Measurements from ENCODE around the gene SH3RF2.

The SH3RF2 gene

GRCh38 chr5:145937432-145938250 lies 1.3 kb downstream of the SH3RF2 start:
- Histone ChIP-seq H3K36me3 (ENCODE audit: insufficient read depth) (no peaks in the 10 kb centered on the region), H3K9ac (no peak overlapping the region), H4K20me1 (ENCODE audit: insufficient read depth) (no peaks in the 10 kb centered on the region), H2AFZ (ENCODE audit: low read depth) (no peak overlapping the region), H3K79me2 (ENCODE audit: insufficient read depth, low read depth) (no peaks in the 10 kb centered on the region), H3K4me2 (no peak overlapping the region), H3K4me3 (IDR thresholded peaks at IDR 0.05; ENCODE audit: insufficient read depth, low read depth, low read length) (no peak overlapping the region), H3K27ac (no peak overlapping the region), H3K4me1 (ENCODE audit: low read depth, poor library complexity, severe bottlenecking) (peaks cover 7% of the 10 kb centered on the region), H3K27me3 (ENCODE audit: insufficient read depth, low read depth) (no peaks in the 10 kb centered on the region)
- no peak for TF ChIP-seq CTCF (conservative IDR thresholded peaks at IDR 0.05; ENCODE audit: low read depth, low read length)

GRCh38 chr5:145938776-145939539 lies 2.6 kb downstream of the SH3RF2 start:
- Histone ChIP-seq H2AFZ (ENCODE audit: low read depth) (no peak overlapping the region), H3K4me1 (ENCODE audit: low read depth, poor library complexity, severe bottlenecking) (peaks cover 20% of the 10 kb centered on the region), H3K9ac (no peak overlapping the region), H3K27me3 (ENCODE audit: insufficient read depth, low read depth) (no peaks in the 10 kb centered on the region), H3K36me3 (ENCODE audit: insufficient read depth) (no peaks in the 10 kb centered on the region), H3K4me3 (IDR thresholded peaks at IDR 0.05; ENCODE audit: insufficient read depth, low read depth, low read length) (no peak overlapping the region), H3K79me2 (ENCODE audit: insufficient read depth, low read depth) (no peaks in the 10 kb centered on the region), H4K20me1 (ENCODE audit: insufficient read depth) (no peaks in the 10 kb centered on the region), H3K4me2 (no peak overlapping the region), H3K27ac (no peak overlapping the region)
- no peak for TF ChIP-seq CTCF (conservative IDR thresholded peaks at IDR 0.05; ENCODE audit: low read depth, low read length)

GRCh38 chr5:145939540-145940065 lies 3.2 kb downstream of the SH3RF2 start:
- no peaks in the 10 kb centered on the region for H4K20me1 ChIP-seq (ENCODE audit: insufficient read depth)
- peaks cover 27% of the 10 kb centered on the region for H3K4me1 ChIP-seq (ENCODE audit: low read depth, poor library complexity, severe bottlenecking)
- TF ChIP-seq CTCF (conservative IDR thresholded peaks at IDR 0.05; ENCODE audit: low read depth, low read length) = no peak
- no peak overlapping the region for H2AFZ ChIP-seq (ENCODE audit: low read depth)
- H3K9ac ChIP-seq = no peak overlapping the region
- no peaks in the 10 kb centered on the region for H3K36me3 ChIP-seq (ENCODE audit: insufficient read depth)
- no peak overlapping the region for H3K4me3 ChIP-seq (IDR thresholded peaks at IDR 0.05; ENCODE audit: insufficient read depth, low read depth, low read length)
- no peak overlapping the region for H3K27ac ChIP-seq
- H3K27me3 ChIP-seq (ENCODE audit: insufficient read depth, low read depth) = no peaks in the 10 kb centered on the region
- no peaks in the 10 kb centered on the region for H3K79me2 ChIP-seq (ENCODE audit: insufficient read depth, low read depth)
- no peak overlapping the region for H3K4me2 ChIP-seq

- no peak overlapping the region for H3K9ac ChIP-seq
- H3K4me2 ChIP-seq = no peak overlapping the region
- H3K27me3 ChIP-seq (ENCODE audit: insufficient read depth, low read depth) = no peaks in the 10 kb centered on the region
- no peaks in the 10 kb centered on the region for H4K20me1 ChIP-seq (ENCODE audit: insufficient read depth)
- no peaks in the 10 kb centered on the region for H3K36me3 ChIP-seq (ENCODE audit: insufficient read depth)
- H2AFZ ChIP-seq (ENCODE audit: low read depth) = no peak overlapping the region
- TF ChIP-seq CTCF (conservative IDR thresholded peaks at IDR 0.05; ENCODE audit: low read depth, low read length) = no peak
- H3K79me2 ChIP-seq (ENCODE audit: insufficient read depth, low read depth) = no peaks in the 10 kb centered on the region
- H3K27ac ChIP-seq = no peak overlapping the region
- H3K4me3 ChIP-seq (IDR thresholded peaks at IDR 0.05; ENCODE audit: insufficient read depth, low read depth, low read length) = no peak overlapping the region
- H3K4me1 ChIP-seq (ENCODE audit: low read depth, poor library complexity, severe bottlenecking) = peaks cover 41% of the 10 kb centered on the region
Observed at GRCh38 chr5:145941096-145941447, 4.7 kb downstream of the SH3RF2 start.

Data from KMS-11 (cell line).